H1 (cell line): ENCODE measurements around the gene MORN5. TPM values are rescaled to one million over a fixed set of nuclear protein-coding genes. Genes with fewer than 3 reads are reported as not detected.
A peak's percentile ranks its signal among the peaks of the same experiment; 100 is the strongest.

Experiments
- CTCF ChIA-PET: fragments of 300-600 bp; sonication (Branson Sonifier 250); formaldehyde crosslinking; loops from one replicate; lab custom pipeline; 2021; ENCODE audit not compliant: partially characterized antibody; lab: Charles Lee
- POLR2A ChIA-PET: fragments of 300-600 bp; sonication (Branson Sonifier 250); formaldehyde crosslinking; loops from one replicate; lab custom pipeline; 2021; ENCODE audit warnings: inconsistent platforms; ENCODE audit not compliant: partially characterized antibody; lab: Charles Lee
- DNase-seq, 2 experiments: peaks; one replicate each; pipeline versions ENCODE4 v3.0.0 to v3.0.0-alpha.2; 2010 to 2022; ENCODE audit warnings: low spot score in 2 of 2, low read depth in 1 of 2, mixed read lengths in 1 of 2
- FAIRE-seq: peaks from 2 replicates; lab custom pipeline; 2011; peaks lifted over from hg19 to GRCh38; lab: Jason Lieb, UNC
- H2AFZ ChIP-seq: 2 replicates; pipeline ENCODE4 v1.8.1; 2012; ENCODE audit warnings: low read length, inconsistent platforms
- H2AK5ac ChIP-seq: 2 replicates; pipeline ENCODE4 v1.6.1; 2013; ENCODE audit warnings: low read depth, low read length
- H2BK120ac ChIP-seq: replicated peaks from 2 replicates; pipeline ENCODE3; 2013; ENCODE audit warnings: low read depth, low read length, inconsistent platforms
- H2BK12ac ChIP-seq: 2 replicates; pipeline ENCODE4 v1.6.1; 2013; ENCODE audit warnings: low read depth, low read length
- H2BK15ac ChIP-seq: 2 replicates; pipeline ENCODE4 v1.6.1; 2013; ENCODE audit warnings: low read length
- H2BK20ac ChIP-seq: 2 replicates; pipeline ENCODE4 v1.6.1; 2013; ENCODE audit warnings: low read length
- H2BK5ac ChIP-seq: 2 replicates; pipeline ENCODE4 v1.6.1; 2013; ENCODE audit warnings: low read depth, low read length
- H3K14ac ChIP-seq: 2 replicates; pipeline ENCODE4 v1.6.1; 2013; ENCODE audit warnings: inconsistent platforms; ENCODE audit not compliant: insufficient read length
- H3K18ac ChIP-seq: 2 replicates; pipeline ENCODE4 v1.6.1; 2013; ENCODE audit warnings: low read length; ENCODE audit errors: extremely low read depth
- H3K23ac ChIP-seq: 2 replicates; pipeline ENCODE4 v1.6.1; 2013; ENCODE audit warnings: inconsistent platforms; ENCODE audit not compliant: insufficient read length
- H3K23me2 ChIP-seq: 2 replicates; pipeline ENCODE4 v1.6.1; 2013; ENCODE audit warnings: low read depth, low read length
- H3K27ac ChIP-seq: 2 replicates; pipeline ENCODE4 v1.6.1; 2011; ENCODE audit warnings: low read depth, low read length, inconsistent platforms
- H3K27me3 ChIP-seq, 4 experiments: replicated peaks in 1 of 4; 1 replicate in 1 of 4; 2 replicates in 3 of 4; pipeline versions ENCODE4 v1.6.1 to v1.8.1; 2011 to 2013; ENCODE audit warnings: low read length in 3 of 4, mild to moderate bottlenecking in 3 of 4, inconsistent platforms in 2 of 4, mixed read lengths in 2 of 4, moderate library complexity in 1 of 4; ENCODE audit not compliant: control insufficient read depth in 3 of 4, insufficient read depth in 3 of 4; ENCODE audit errors: extremely low read depth in 1 of 4
- H3K36me3 ChIP-seq, 4 experiments: 2 replicates each; pipeline versions ENCODE4 v1.6.1 to v1.8.1; 2011 to 2013; ENCODE audit warnings: mild to moderate bottlenecking in 4 of 4, low read length in 3 of 4, moderate library complexity in 2 of 4, control low read depth in 1 of 4, inconsistent platforms in 1 of 4; ENCODE audit not compliant: insufficient read depth in 4 of 4, control insufficient read depth in 2 of 4
- H3K4ac ChIP-seq: replicated peaks from 2 replicates; pipeline ENCODE3; 2013; ENCODE audit warnings: low read length, low read depth, mixed read lengths, inconsistent platforms; ENCODE audit not compliant: insufficient read length
- H3K4me1 ChIP-seq, 4 experiments: replicated peaks in 1 of 4; 1 replicate in 1 of 4; 2 replicates in 3 of 4; pipeline versions ENCODE4 v1.6.1 to v1.8.1; 2011 to 2013; ENCODE audit warnings: low read length in 3 of 4, inconsistent platforms in 2 of 4, mixed read lengths in 1 of 4; ENCODE audit not compliant: insufficient read depth in 4 of 4, control insufficient read depth in 3 of 4
- H3K4me2 ChIP-seq, 2 experiments: 2 replicates each; pipeline versions ENCODE4 v1.6.1 to v1.8.1; 2011 to 2013; ENCODE audit warnings: low read depth in 2 of 2, low read length in 2 of 2, control low read depth in 1 of 2, inconsistent platforms in 1 of 2, mild to moderate bottlenecking in 1 of 2; ENCODE audit not compliant: insufficient read depth in 1 of 2
- H3K4me3 ChIP-seq, 4 experiments: fragments of 200-600, 300-600 bp in 1 of 4; sonication (generic), shearing (Covaris generic), sonication (Bioruptor Twin) in 1 of 4; 2 replicates each; pipeline versions ENCODE4 v1.5.1 to v1.8.1; 2011 to 2016; ENCODE audit warnings: low read length in 4 of 4, low read depth in 3 of 4, control low read depth in 2 of 4, inconsistent platforms in 2 of 4, mild to moderate bottlenecking in 2 of 4, mixed read lengths in 1 of 4, moderate library complexity in 1 of 4; ENCODE audit not compliant: insufficient read depth in 2 of 4; ENCODE audit errors: extremely low read depth in 1 of 4
- H3K56ac ChIP-seq: replicated peaks from 2 replicates; pipeline ENCODE3; 2013; ENCODE audit warnings: low read depth, mild to moderate bottlenecking, mixed read lengths, low read length, inconsistent platforms; ENCODE audit not compliant: insufficient read length
- H3K79me1 ChIP-seq: 2 replicates; pipeline ENCODE4 v1.6.1; 2013; ENCODE audit warnings: low read depth, low read length, control low read depth
- H3K79me2 ChIP-seq, 2 experiments: 2 replicates each; pipeline versions ENCODE4 v1.6.1 to v1.8.1; 2012 to 2013; ENCODE audit warnings: low read length in 2 of 2, mild to moderate bottlenecking in 2 of 2, inconsistent platforms in 1 of 2; ENCODE audit not compliant: insufficient read depth in 2 of 2, control insufficient read depth in 1 of 2
- H3K9ac ChIP-seq, 4 experiments: replicated peaks in 1 of 4; 1 replicate in 1 of 4; 2 replicates in 3 of 4; pipeline versions ENCODE4 v1.6.1 to v1.8.1; 2011 to 2013; ENCODE audit warnings: low read depth in 3 of 4, low read length in 3 of 4, control low read depth in 2 of 4, mild to moderate bottlenecking in 2 of 4, moderate library complexity in 2 of 4, inconsistent platforms in 1 of 4; ENCODE audit errors: extremely low read depth in 1 of 4
- H3K9me3 ChIP-seq, 2 experiments: 2 replicates each; pipeline versions ENCODE4 v1.6.1 to v1.8.1; 2012 to 2013; ENCODE audit warnings: mild to moderate bottlenecking in 2 of 2, moderate library complexity in 2 of 2, control low read depth in 1 of 2, inconsistent platforms in 1 of 2, low read depth in 1 of 2, low read length in 1 of 2, mixed read lengths in 1 of 2; ENCODE audit not compliant: insufficient read depth in 2 of 2
- H4K20me1 ChIP-seq, 2 experiments: replicated peaks in 1 of 2; 2 replicates each; pipeline versions ENCODE3 to v1.8.1; 2011 to 2013; ENCODE audit warnings: inconsistent platforms in 2 of 2, low read length in 2 of 2, mild to moderate bottlenecking in 1 of 2; ENCODE audit not compliant: insufficient read depth in 2 of 2, control insufficient read depth in 1 of 2
- H4K5ac ChIP-seq: 2 replicates; pipeline ENCODE4 v1.6.1; 2013; ENCODE audit warnings: low read length, low read depth, mixed read lengths, inconsistent platforms; ENCODE audit not compliant: insufficient read length
- H4K8ac ChIP-seq: 2 replicates; pipeline ENCODE4 v1.8.0; 2013; ENCODE audit warnings: mild to moderate bottlenecking, moderate library complexity, low read length, inconsistent platforms; ENCODE audit not compliant: insufficient read depth; ENCODE audit errors: extremely low read depth
- H4K91ac ChIP-seq: replicated peaks from 2 replicates; pipeline ENCODE3; 2013; ENCODE audit warnings: low read length, mixed read lengths, inconsistent platforms; ENCODE audit not compliant: insufficient read length
- ATF3 ChIP-seq: IDR thresholded peaks from 2 replicates; pipeline ENCODE4 v1.6.1; 2011; ENCODE audit warnings: low read depth, mild to moderate bottlenecking, low read length; ENCODE audit not compliant: insufficient read depth
- CBX8 ChIP-seq: fragments of 300-800, 300-1000 bp; sonication (generic); IDR thresholded peaks from 2 replicates; pipeline ENCODE4 v1.7.1; 2016; ENCODE audit warnings: low read depth, low read length, borderline replicate concordance
- EP300 ChIP-seq, 2 experiments: IDR thresholded peaks; 1 replicate in 1 of 2; 2 replicates in 1 of 2; pipeline ENCODE4 v1.6.1; 2011 to 2012; ENCODE audit warnings: low read depth in 2 of 2, low read length in 2 of 2, mild to moderate bottlenecking in 2 of 2, borderline replicate concordance in 1 of 2, inconsistent platforms in 1 of 2, moderate library complexity in 1 of 2
- GABPA ChIP-seq: IDR thresholded peaks from 2 replicates; pipeline ENCODE4 v1.6.1; 2011; ENCODE audit warnings: mild to moderate bottlenecking, low read length, moderate library complexity, borderline replicate concordance; ENCODE audit not compliant: insufficient read depth
- JUN ChIP-seq: IDR thresholded peaks from 2 replicates; pipeline ENCODE4 v1.6.1; 2011; ENCODE audit warnings: low read depth, mild to moderate bottlenecking, improper control_type of control experiment, low read length
- MAFK ChIP-seq: IDR thresholded peaks from 2 replicates; pipeline ENCODE4 v1.6.1; 2012; ENCODE audit warnings: low read depth, mild to moderate bottlenecking, improper control_type of control experiment, low read length
- PHF8 ChIP-seq: fragments of 200-600 bp; sonication (generic); conservative IDR thresholded peaks from 2 replicates; pipeline ENCODE4 v1.7.1; 2012; ENCODE audit warnings: low read depth, mild to moderate bottlenecking, inconsistent platforms, low read length, moderate library complexity
- SIN3A ChIP-seq, 2 experiments: IDR thresholded peaks in 1 of 2; conservative IDR thresholded peaks in 1 of 2; 2 replicates each; pipeline ENCODE4 v1.6.1; 2011 to 2012; ENCODE audit warnings: low read length in 2 of 2, improper control_type of control experiment in 1 of 2, low read depth in 1 of 2, mild to moderate bottlenecking in 1 of 2
- SIRT6 ChIP-seq: IDR thresholded peaks from one replicate; pipeline ENCODE4 v1.7.1; 2012; ENCODE audit warnings: low read length, inconsistent platforms
- SIX5 ChIP-seq: IDR thresholded peaks from 2 replicates; pipeline ENCODE4 v1.6.1; 2011; ENCODE audit warnings: mild to moderate bottlenecking, low read depth, low read length
- SP2 ChIP-seq: IDR thresholded peaks from 2 replicates; pipeline ENCODE4 v1.6.1; 2012; ENCODE audit warnings: mild to moderate bottlenecking, low read length, inconsistent platforms
- TAF7 ChIP-seq: optimal IDR thresholded peaks from 2 replicates; pipeline ENCODE3; 2011; ENCODE audit warnings: low read depth, mild to moderate bottlenecking, inconsistent platforms, low read length, moderate library complexity, borderline replicate concordance
- TCF12 ChIP-seq: IDR thresholded peaks from 2 replicates; pipeline ENCODE4 v1.6.1; 2011; ENCODE audit warnings: low read depth, mild to moderate bottlenecking, low read length
- ZNF274 ChIP-seq: IDR thresholded peaks from 2 replicates; pipeline ENCODE4 v1.7.0; 2012; ENCODE audit warnings: low read length, borderline replicate concordance; ENCODE audit errors: extremely low read depth
- WGBS, 2 experiments: shearing (Covaris generic) in 1 of 2; methylation state at CpG; one replicate each; pipeline versions ENCODE4 v1.1.6 to v1.1.7; 2013 to 2015; ENCODE audit warnings: low lambda C conversion rate in 2 of 2, mixed read lengths in 2 of 2, inconsistent platforms in 1 of 2, low coverage in 1 of 2, missing lambda C conversion rate in 1 of 2; ENCODE audit not compliant: insufficient replicate concordance in 2 of 2, insufficient coverage in 1 of 2, insufficient read length in 1 of 2; ENCODE audit errors: extremely low coverage in 1 of 2, missing lambda C conversion rate in 1 of 2; 5-methylcytosine and 5-hydroxymethylcytosine counted together
- polyA plus RNA-seq, 7 experiments: library from polyadenylated mRNA; depleted of rRNA in 3 of 7; stranded (reverse) in 5 of 7; unstranded in 2 of 7; fragments of >200 nt in 5 of 7; fragments of 200-250 nt in 2 of 7; gene quantifications; 1 replicate in 5 of 7; 2 replicates in 1 of 7; 4 replicates in 1 of 7; pipeline versions ENCODE4 v1.2.1 to v1.2.3, GENCODE V29; 2011 to 2013; ENCODE audit warnings: missing spikeins in 2 of 7, mixed read lengths in 2 of 7
- total RNA-seq: library from RNA; stranded (reverse); fragmentation: NEBNext Ultra II Directional; extraction: Animal tissue kit (Norgen Biotek cat#: 25700); gene quantifications from 2 replicates; pipeline ENCODE4 v1.2.1, GENCODE V29; 2021

Gene MORN5
- total and polyA plus RNA-seq, 2 of the 8 experiments (the other 6 are each of a cell fraction or from before 2014, with no cell fraction given), result not detected

GRCh38 chr9:122179690-122180074 is 20.0 kb downstream of the MORN5 start:
- Histone ChIP-seq H2BK12ac (no peak overlapping the region), H3K36me3 (no peaks in the 10 kb centered on the region), H3K56ac (no peak overlapping the region), H3K27me3 (0 out of 7 replicates have a peak, but pooled peaks cover 0 to 2% (median 0%) of the 10 kb centered on the region in 4 experiments), H3K23ac (no peak overlapping the region), H3K9me3 (no peaks in the 10 kb centered on the region), H3K14ac (no peak overlapping the region), H3K4me1 (no peaks in the 10 kb centered on the region; a peak in 1 of 7 replicates), H3K4me2 (no peak overlapping the region), H4K8ac (peak overlapping the region; percentile 82; the same call in 1 of the 2 replicates), H3K27ac (no peak overlapping the region), H2AK5ac (no peak overlapping the region), H3K79me1 (no peaks in the 10 kb centered on the region), H2BK5ac (no peak overlapping the region), H3K79me2 (no peaks in the 10 kb centered on the region), H4K20me1 (no peaks in the 10 kb centered on the region), H2BK15ac (no peak overlapping the region), H2BK120ac (no peak overlapping the region), H4K91ac (no peak overlapping the region), H3K4ac (no peak overlapping the region), H2BK20ac (no peak overlapping the region), H3K9ac (no peak overlapping the region), H3K18ac (no peak overlapping the region), H3K4me3 (no peak overlapping the region), H2AFZ (no peak overlapping the region), H4K5ac (no peak overlapping the region), H3K23me2 (no peaks in the 10 kb centered on the region)
- 95% methylated on average over 2 of the region's 2 CpGs; no CpG with 5 or more reads in 1 of the 2 experiments for WGBS, 2 experiments
- POLR2A ChIA-PET, result no interaction called here
- FAIRE-seq (no peak), DNase-seq (no peak)
- CTCF ChIA-PET, result interaction anchor here (0.6 to 1.3 kb wide), 3 partner anchors 9 to 53 kb away, joined by 3 to 4 read pairs (median 4); no protein-coding TSS in a partner anchor
- TF ChIP-seq SP2, result no peak
- TF ChIP-seq TCF12, result no peak
- TF ChIP-seq EP300 (IDR thresholded peaks at IDR 0.05; ENCODE audit: borderline replicate concordance in 1 of 2, low read depth in 2 of 2, low read length in 2 of 2), result no peak
- TF ChIP-seq SIX5, result no peak
- TF ChIP-seq TAF7, result no peak
- no peak for TF ChIP-seq JUN
- TF ChIP-seq SIRT6, result no peak
- TF ChIP-seq SIN3A (conservative IDR thresholded peaks at IDR 0.05 in 1 of 2, IDR thresholded peaks at IDR 0.05 in 1 of 2; ENCODE audit: low read depth in 1 of 2, low read length in 2 of 2), result no peak
- no peak for TF ChIP-seq GABPA
- no peak for TF ChIP-seq PHF8
- TF ChIP-seq CBX8, result no peak
- no peak for TF ChIP-seq ZNF274
- no peak for TF ChIP-seq MAFK
- TF ChIP-seq ATF3, result no peak
